PC-3 (cell line): Measurements from ENCODE around the gene SERTAD1. TPM values are rescaled to one million over a fixed set of nuclear protein-coding genes. Genes with fewer than 3 reads are reported as not detected.

ENCODE experiments used
- ATAC-seq: fragments of 200-7000 bp; cut with Tn5 transposase; 2 replicates; pipeline ENCODE4 v1.9.1; 2020; ENCODE audit warnings: mild to moderate bottlenecking, moderate library complexity
- BruUV-seq: library from RNA; stranded (reverse); fragments of 400-500 nt; replicated peaks from 2 replicates; lab custom pipeline; 2021; lab: Mats Ljungman, UMichigan
- CTCF ChIA-PET: fragments of 300-600 bp; sonication (Branson Sonifier 250); formaldehyde crosslinking; loops from one replicate; lab custom pipeline; 2022; ENCODE audit warnings: antibody characterized with exemption; lab: Charles Lee
- POLR2A ChIA-PET: fragments of 300-600 bp; sonication (Branson Sonifier 250); formaldehyde crosslinking; loops from one replicate; lab custom pipeline; 2022; ENCODE audit warnings: antibody characterized with exemption; ENCODE audit not compliant: unreplicated experiment; lab: Charles Lee
- DNase-seq: peaks from one replicate; pipeline ENCODE4 v3.0.0-alpha.2; 2015
- H2AFZ ChIP-seq: fragments of 300-600 bp; sonication (generic); 2 replicates; pipeline ENCODE4 v1.6.0; 2016; ENCODE audit warnings: antibody characterized with exemption, low read length
- H3F3A ChIP-seq: fragments of 300-600 bp; sonication (generic); one replicate; pipeline ENCODE4 v1.6.0; 2017; ENCODE audit warnings: antibody characterized with exemption, low read length, control low read depth, mild to moderate bottlenecking; ENCODE audit not compliant: unreplicated experiment
- H3K27ac ChIP-seq: fragments of 300-600 bp; sonication (generic); 2 replicates; pipeline ENCODE4 v1.5.1; 2016; ENCODE audit warnings: mild to moderate bottlenecking, low read length
- H3K27me3 ChIP-seq: fragments of 300-600 bp; sonication (generic); 2 replicates; pipeline ENCODE4 v1.6.1; 2016; ENCODE audit warnings: low read length, mixed read lengths
- H3K36me3 ChIP-seq: fragments of 300-600 bp; sonication (generic); 2 replicates; pipeline ENCODE4 v1.6.1; 2016; ENCODE audit warnings: low read depth, mixed run types, low read length, mixed read lengths
- H3K4me1 ChIP-seq: fragments of 300-600 bp; sonication (generic); 2 replicates; pipeline ENCODE4 v1.5.1; 2016; ENCODE audit warnings: low read length; ENCODE audit not compliant: insufficient read depth
- H3K4me2 ChIP-seq: fragments of 300-600 bp; sonication (generic); 2 replicates; pipeline ENCODE4 v1.6.0; 2016; ENCODE audit warnings: low read length
- H3K4me3 ChIP-seq: fragments of 300-600 bp; sonication (generic); 2 replicates; pipeline ENCODE4 v1.5.1; 2016; ENCODE audit warnings: mild to moderate bottlenecking, low read length, mixed read lengths
- H3K79me2 ChIP-seq: fragments of 300-600 bp; sonication (generic); 2 replicates; pipeline ENCODE4 v1.6.1; 2017; ENCODE audit warnings: low read length, mixed read lengths
- H3K9ac ChIP-seq: fragments of 300-600 bp; sonication (generic); 2 replicates; pipeline ENCODE4 v1.6.0; 2016; ENCODE audit warnings: mild to moderate bottlenecking, low read length
- H3K9me2 ChIP-seq: fragments of 300-600 bp; sonication (generic); replicated peaks from 2 replicates; pipeline ENCODE4 v1.6.1; 2016; ENCODE audit warnings: mixed run types, low read length, mixed read lengths
- H3K9me3 ChIP-seq: fragments of 300-600 bp; sonication (generic); 2 replicates; pipeline ENCODE4 v1.6.1; 2016; ENCODE audit warnings: low read length, mixed read lengths
- H4K20me1 ChIP-seq: fragments of 300-600 bp; sonication (generic); 2 replicates; pipeline ENCODE4 v1.6.1; 2016; ENCODE audit warnings: low read length, mixed read lengths
- EZH2 ChIP-seq: fragments of 300-600 bp; sonication (generic); IDR thresholded peaks from one replicate; pipeline ENCODE4 v1.6.1; 2017; ENCODE audit warnings: antibody characterized with exemption, mild to moderate bottlenecking, low read length; ENCODE audit not compliant: unreplicated experiment
- EZH2phosphoT487 ChIP-seq: fragments of 300-600 bp; sonication (generic); IDR thresholded peaks from 2 replicates; pipeline ENCODE4 v1.6.1; 2018; ENCODE audit warnings: mild to moderate bottlenecking, antibody characterized with exemption, low read length, borderline replicate concordance
- intact Hi-C: fragments of 100-400 bp; cut with micrococcal nuclease; formaldehyde crosslinking; loops from 2 replicates; pipeline ENCODE4 v1.9.0; 2023
- total RNA-seq: library from RNA; depleted of rRNA; stranded (reverse); fragments of >200 nt; gene quantifications from 2 replicates; pipeline ENCODE4 v1.2.3, GENCODE V29; 2014
- TF ChIP-seq, protein P1 (sequence below): fragments of 300-600 bp; sonication (generic); conservative IDR thresholded peaks from 2 replicates; pipeline ENCODE4 v1.5.1; 2017; ENCODE audit warnings: antibody characterized with exemption, low read depth, mild to moderate bottlenecking, low read length

The SERTAD1 gene
- total RNA-seq, 1 experiment from 2014 or later = 16.8 TPM

DNA sequence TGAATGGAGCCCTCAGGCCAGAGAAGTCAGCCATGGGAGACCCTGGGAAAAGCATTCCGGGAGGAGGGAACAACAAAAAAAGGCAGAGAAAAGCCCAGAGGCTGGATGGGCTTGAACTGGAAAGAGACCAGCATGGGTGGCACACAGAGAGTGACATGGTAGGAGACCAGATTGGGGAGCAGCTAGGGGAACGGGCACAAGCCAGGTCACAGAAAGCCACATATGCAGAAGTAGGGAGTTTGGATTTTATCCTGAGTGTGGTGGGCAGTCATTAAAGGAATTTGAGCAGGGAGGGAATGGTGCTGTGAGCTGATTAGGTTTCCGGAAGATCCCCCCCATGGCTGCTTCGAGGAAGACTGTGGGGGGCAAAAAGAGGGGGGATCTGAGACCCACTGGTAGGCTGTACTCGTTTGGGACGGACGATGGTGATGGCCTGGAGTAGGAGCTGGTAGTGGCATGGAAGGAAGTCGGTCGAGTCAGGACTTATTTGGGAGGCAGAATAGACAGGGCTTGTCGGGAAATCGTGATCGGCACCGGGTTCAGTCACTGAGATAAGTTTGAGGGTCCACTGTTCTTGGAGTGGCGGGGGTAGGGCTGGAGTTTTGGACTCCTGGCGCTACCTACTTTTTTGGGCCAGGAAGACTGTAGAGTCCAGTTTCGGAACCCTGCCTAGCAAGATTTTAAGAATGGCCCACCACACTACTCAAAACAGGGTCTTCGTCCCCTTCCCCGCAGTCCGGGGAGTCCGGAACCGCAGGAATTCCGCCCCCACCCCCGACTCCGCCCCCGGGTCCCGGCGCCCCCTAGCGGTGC, 949 bp downstream of the SERTAD1 start:
- Histone ChIP-seq H3K27ac (peak overlapping the region; percentile 64), H3K27me3 (no peaks in the 10 kb centered on the region), H3K79me2 (peaks cover 33% of the 10 kb centered on the region), H3K36me3 (peaks cover 8% of the 10 kb centered on the region; the same call in 1 of the 2 replicates), H3K4me2 (peak overlapping the region; percentile 94), H3K4me3 (peak overlapping the region; percentile 97), H3K9me3 (no peaks in the 10 kb centered on the region), H3K4me1 (peaks cover 12% of the 10 kb centered on the region), H3K9ac (peak overlapping the region; percentile 83), H3K9me2 (no peaks in the 10 kb centered on the region), H3F3A (no peaks in the 10 kb centered on the region), H4K20me1 (no peaks in the 10 kb centered on the region), H2AFZ (peak overlapping the region; percentile 65)
- POLR2A ChIA-PET = interaction anchor here (0.6 kb wide), 1 partner anchor 20 kb away, joined by 3 read pairs; no protein-coding TSS in a partner anchor
- ATAC-seq (no peak), DNase-seq (no peak)
- intact Hi-C loops = loop anchor here (5.0 kb wide), 1 partner anchor 78 kb away; the partner anchor contains the start of genes C19orf47 and PLD3
- TF ChIP-seq EZH2 (no peak), EZH2phosphoT487 (no peak)
- TF ChIP-seq, protein P1, sequence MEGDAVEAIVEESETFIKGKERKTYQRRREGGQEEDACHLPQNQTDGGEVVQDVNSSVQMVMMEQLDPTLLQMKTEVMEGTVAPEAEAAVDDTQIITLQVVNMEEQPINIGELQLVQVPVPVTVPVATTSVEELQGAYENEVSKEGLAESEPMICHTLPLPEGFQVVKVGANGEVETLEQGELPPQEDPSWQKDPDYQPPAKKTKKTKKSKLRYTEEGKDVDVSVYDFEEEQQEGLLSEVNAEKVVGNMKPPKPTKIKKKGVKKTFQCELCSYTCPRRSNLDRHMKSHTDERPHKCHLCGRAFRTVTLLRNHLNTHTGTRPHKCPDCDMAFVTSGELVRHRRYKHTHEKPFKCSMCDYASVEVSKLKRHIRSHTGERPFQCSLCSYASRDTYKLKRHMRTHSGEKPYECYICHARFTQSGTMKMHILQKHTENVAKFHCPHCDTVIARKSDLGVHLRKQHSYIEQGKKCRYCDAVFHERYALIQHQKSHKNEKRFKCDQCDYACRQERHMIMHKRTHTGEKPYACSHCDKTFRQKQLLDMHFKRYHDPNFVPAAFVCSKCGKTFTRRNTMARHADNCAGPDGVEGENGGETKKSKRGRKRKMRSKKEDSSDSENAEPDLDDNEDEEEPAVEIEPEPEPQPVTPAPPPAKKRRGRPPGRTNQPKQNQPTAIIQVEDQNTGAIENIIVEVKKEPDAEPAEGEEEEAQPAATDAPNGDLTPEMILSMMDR = no peak
- no TSS peak for BruUV-seq
- CTCF ChIA-PET = no interaction called here

DNA sequence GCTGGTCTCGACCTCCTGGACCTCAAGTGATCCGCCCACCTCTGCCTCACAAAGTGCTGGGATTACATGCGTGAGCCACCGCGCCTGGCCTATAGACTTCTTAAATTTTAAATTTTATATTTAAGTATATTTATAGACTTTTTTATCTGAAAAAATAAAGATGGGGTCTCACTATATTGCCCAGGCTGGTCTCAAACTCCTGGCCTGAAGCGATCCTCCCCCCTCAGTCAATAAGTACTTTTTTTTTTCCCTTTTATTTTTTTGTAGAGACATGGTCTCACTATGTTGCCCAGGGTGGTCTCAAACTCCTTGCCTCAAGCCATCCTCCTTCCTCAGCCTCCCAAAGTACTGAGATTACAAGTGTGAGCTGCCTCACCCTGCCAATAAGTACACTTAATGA, 1.9 kb downstream of the SERTAD1 start:
- Histone ChIP-seq H3K9me2 (no peaks in the 10 kb centered on the region), H3K4me2 (peak overlapping the region; percentile 94), H3K4me3 (peak overlapping the region; percentile 97; the same call in 1 of the 2 replicates), H3K27me3 (no peaks in the 10 kb centered on the region), H3K9ac (no peak overlapping the region; the same call in 1 of the 2 replicates), H3K36me3 (peaks cover 8% of the 10 kb centered on the region; the same call in 1 of the 2 replicates), H3F3A (no peaks in the 10 kb centered on the region), H2AFZ (no peak overlapping the region), H3K9me3 (no peaks in the 10 kb centered on the region), H3K27ac (no peak overlapping the region), H4K20me1 (no peaks in the 10 kb centered on the region), H3K4me1 (peaks cover 12% of the 10 kb centered on the region), H3K79me2 (peaks cover 33% of the 10 kb centered on the region)
- ATAC-seq (no peak), DNase-seq (no peak)
- ChIA-PET POLR2A (no interaction called here), CTCF (no interaction called here)
- intact Hi-C loops = loop anchor here (5.0 kb wide), 1 partner anchor 77 kb away; the partner anchor contains the start of genes C19orf47 and PLD3
- TF ChIP-seq, protein P1 = no peak
- TF ChIP-seq EZH2phosphoT487 = no peak
- no peak for TF ChIP-seq EZH2
- no TSS peak for BruUV-seq
